CD4-positive, alpha-beta T cell treated with Interleukin-12 subunit alpha and Interleukin-12 subunit beta, for 1 hour (primary cell): ENCODE results near the gene OR7A10.

Experiments used
- DNase-seq: peaks from one replicate; pipeline ENCODE4 v3.0.0-alpha.2; 2020

The OR7A10 gene

DNA sequence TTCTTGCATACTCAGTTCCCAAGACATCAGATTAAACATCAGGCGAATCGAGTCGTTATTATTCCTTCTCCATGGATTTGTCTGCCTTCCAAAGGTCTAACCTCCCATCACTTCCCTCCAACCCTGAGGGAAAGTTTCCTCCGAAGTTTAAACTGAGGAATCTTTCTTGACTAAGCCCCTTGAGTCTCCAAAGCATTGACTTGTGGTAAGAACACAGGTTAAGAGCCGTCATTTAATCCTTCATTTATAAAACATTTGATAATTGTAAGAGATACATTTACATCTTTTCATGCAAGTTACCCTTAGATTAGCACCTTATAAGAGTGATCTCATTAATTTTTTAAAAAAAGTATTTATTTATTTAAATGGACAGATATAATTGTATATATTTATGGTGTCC, at the start of gene OR7A10:
TSS of gene OR7A10 (minus strand) at position 101 of the 400 bp plus-strand sequence. CDS start 7,045 bp downstream, outside the sequence.
- no peak for DNase-seq

DNA sequence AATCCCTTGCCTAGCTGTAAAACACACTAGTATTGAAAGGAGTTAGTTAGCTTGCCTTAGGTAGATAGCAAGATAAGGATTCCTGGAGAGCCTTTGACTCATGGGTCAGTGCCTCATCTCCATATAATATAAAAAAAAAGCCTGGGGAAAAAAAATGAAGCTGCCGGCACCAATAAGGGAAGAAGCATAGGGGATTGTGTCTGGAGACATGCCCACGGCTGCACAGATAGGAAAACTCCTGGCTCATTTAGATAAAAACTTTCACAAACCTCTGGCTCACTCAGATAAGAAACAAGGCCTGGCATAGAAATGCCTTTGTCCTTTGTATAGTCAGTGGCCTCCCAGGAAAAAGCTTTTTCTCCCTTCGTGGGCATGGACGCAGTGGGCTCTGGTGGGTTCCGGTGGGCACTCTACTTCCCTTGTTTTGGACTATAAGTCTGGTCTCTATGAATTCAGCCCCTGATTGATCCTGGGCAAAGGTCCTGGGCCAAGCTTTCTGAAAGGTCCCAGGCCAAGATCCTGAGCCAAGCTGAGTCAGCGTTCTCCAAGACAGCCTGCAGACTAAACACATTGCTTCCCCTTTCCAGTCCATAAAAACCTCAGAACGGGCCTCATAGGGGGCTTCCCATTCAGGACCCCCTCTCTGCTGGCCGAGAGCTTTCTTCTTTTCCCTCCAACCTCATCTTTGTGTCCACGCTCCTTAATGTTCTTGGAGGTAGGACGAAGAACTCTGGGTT, 42.1 kb upstream of the OR7A10 start:
- DNase-seq = no peak

DNA sequence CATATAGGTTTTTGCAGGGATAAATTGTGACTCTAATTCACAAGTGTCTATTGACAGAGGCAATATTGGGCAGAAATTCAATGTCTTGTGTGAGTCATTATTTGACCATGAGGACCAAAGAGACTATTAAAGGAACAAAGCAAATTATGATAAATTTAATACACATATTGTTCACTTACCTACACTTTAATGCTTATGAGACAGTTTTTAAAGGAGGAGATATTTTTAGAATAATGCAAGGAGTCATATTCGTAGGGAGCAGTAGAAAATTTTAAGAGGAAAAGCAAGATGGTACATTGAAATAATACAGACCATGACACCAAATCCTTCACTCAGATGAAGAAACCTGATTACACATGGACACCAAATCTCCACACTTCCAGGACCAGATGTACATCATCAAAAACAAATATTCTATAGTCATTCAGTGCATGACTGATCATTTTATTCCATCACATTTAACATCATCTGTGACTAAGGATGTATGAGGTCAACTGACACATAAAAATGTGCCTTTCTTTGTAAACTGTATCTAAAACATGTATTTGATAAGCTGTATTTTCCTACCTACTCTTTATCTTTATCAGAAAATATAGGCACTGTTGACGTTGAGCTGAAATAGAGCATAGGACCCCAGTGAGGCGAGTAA, 41.4 kb upstream of the OR7A10 start:
- DNase-seq = no peak

DNA sequence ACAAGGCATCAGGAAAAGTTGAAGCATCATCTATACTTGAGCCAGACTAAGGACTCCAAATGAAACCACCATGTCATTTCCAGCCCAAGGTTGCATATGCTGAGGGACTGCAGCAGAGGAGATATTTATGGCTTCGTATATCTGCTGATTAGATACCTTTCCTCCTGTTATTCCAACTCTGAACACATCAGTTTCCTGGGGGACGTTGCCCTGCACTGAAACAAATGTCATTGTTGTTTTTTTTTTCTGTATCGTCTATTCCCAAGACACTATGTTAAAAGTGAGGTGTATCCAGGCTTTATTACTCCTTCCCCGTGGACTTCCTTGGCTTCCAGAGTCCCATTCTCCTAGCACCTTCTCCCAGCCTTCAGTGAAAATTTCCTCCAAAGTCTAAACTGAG, 37.3 kb upstream of the OR7A10 start, which contains the start of gene OR7A17:
TSS of gene OR7A17 (minus strand) at position 101 of the 400 bp plus-strand sequence. CDS start 4,777 bp downstream, outside the sequence.
- DNase-seq = no peak

DNA sequence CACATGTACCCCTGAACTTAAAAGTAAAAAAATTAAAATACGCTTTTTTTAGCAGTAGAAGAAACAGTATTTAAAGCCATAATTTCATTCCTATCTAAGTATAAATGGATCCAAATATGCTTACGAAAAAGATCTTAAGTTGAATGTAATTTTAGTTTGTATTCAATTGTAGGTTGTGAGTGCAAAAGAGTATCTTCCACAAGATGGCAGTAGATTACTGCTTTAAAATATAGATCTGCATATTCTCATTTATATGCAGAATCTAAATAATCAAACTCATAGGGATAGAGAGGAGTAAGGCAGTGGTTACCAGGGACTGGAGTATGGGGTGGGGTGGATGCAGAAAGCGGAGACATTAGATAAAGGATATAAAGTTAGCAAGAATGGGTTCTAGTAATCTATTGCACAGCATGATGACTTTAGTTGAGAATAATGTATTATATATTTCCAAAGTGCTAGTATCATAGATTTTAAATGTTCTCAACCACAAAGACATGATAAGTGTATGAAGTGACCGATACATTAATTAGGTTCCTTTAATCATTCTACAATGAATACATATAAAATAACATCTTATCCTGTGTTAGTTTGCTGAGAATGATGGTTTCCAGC, 23.0 kb upstream of the OR7A10 start:
- DNase-seq = no peak

DNA sequence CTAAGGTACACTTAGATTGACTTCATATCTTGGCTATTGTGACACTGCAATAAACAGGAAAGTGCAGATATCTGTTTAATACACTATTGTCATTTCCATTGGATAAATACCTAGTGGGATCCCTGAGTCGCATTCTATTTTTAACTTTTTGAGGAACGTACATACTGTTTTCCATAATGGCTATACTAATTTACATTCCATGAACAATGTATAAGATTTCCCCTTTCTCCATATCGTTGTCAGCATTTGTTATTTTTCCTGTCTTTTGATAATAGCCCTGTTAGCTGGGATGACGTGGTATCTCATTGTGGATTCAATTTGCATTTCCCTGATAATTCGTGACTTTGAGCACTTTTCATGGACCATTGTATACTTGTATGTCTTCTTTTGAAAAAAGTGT, 19.8 kb upstream of the OR7A10 start:
- no peak for DNase-seq

DNA sequence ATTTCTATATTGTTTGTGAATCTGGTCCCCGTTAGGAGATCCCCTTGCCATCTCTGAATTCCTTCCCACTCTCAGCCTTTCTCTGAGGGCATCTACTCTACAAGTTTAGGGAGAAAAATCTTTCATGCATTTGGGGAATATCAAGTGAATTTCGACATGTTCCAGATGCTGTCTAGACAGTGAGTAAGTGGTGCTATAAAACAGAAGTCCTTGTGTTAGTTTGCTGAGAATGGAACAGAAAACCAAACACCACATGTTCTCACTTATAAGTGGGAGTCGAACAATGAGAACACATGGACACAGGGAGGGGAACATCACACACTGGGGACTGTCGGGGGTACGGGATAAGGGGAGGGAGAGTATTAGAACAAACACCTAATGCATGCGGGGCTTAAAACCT, 5.1 kb downstream of the OR7A10 start:
- DNase-seq = no peak

DNA sequence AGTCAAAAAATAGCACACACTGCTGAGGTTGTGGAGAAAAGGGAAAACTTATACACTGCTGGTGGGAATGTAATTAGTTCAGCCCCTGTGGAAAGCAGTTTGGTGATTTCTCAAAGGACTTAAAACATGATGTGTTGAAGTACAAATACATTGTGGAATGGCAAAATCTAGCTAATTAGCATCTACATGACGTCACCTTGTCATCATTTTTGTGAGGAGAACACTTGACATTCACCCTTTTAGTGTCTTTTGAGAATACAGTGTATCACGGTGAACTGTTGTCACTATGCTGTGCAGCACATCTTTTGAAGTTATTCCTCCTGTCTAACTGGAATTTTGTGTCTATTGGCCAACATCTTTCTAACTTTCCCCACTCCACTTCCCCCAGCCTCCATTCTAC, 5.6 kb downstream of the OR7A10 start:
- DNase-seq = no peak

DNA sequence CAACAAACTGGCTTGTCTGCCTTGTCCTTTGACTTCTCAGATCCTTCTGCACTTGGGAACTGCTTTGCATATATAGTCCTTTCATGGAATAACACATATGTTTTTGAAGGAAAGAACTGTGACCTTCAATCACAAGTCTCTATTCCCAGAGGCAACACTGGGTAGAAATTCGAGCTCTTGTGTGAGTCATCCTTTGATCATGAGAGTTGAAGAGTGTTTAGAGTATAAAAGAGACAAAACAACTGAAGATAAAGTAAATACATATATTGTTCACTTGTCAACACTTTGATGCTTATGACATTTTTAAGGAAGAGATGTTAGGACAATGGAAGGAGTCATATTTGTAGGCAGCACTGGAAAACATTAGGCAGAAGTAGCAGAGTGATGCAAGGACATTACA, 8.5 kb downstream of the OR7A10 start:
- DNase-seq = no peak

DNA sequence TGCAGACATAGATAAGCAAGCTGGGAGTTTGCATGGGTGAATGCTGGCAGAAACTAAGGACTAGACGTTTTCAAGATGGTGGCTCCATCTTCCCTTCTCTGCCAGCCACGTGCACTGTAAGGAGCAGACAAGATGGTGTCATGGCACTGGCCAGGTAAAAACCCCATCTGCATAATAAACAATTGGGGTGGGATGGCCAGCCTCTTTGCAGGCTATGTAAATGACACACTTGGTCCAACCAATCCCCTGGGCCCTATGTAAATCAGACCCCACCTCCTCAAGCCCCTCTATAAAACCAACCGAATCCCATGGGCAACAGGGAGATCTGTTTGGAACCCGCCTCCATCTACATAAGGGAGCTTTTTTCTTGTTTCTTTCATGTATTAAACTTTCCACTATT, 11.3 kb downstream of the OR7A10 start:
- no peak for DNase-seq

DNA sequence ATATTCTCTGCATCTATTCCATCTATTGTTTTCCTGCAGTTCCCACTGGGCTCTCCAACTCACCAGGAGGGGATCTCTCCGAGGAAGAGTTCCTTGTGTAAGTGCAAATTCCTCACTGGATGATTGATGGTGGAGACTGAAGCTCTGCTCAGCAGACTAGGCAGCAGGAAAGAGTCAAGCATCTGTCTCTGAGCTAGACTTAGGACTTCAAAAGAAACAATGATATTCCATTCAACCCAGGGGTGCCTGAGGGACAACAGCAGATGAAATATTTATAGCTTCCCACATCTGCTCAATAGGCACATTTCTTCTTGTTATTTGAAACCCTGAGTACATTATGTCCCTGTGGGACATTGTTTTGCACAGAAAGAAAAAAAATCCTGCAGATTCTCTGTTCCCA, 13.7 kb downstream of the OR7A10 start, which contains the start of the genes OR7A5 and OR7C1:
TSS of gene OR7A5 (minus strand) at position 175 of the 400 bp plus-strand sequence. CDS start 6,944 bp downstream, outside the sequence.
TSS of gene OR7C1 (minus strand) at position 175 of the 400 bp plus-strand sequence. CDS start 35,049 bp downstream, outside the sequence.
- no peak for DNase-seq

DNA sequence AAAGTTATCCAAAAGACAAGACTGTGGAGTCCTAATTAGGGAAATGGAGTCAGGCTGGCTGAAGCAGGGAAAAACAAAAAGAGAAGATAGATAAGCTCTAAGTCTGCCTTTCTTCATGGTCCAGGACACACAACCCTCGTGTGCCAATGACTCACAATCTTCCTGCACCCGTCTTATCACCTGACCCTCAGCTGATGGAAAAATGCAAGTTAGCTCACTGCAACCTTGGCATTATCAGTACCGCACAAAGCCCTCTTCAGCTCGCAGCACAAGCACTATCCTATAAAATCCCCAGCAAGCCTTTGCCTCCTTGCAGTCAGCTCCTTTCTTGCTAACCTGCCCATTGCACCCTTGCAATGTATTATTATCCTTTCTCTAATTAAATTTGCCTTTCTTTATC, 18.0 kb downstream of the OR7A10 start:
- DNase-seq = no peak

DNA sequence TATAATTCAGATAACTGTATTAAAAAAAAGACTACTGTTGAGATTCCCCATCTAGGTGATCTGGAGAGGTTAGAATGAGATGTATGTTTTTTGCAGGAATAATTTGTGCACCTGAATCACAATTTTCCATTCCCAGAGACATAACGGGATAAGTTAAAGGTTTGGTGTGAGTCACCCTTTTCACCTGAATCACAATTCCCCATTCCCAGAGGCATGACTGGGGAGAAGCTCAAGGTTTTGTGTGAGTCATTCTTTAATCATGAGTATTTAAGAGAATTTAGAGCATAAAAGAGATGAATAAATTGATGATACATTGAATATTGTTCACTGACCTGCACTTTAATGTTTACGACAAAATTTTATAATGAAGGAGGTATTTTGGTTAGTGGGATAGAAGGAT, 22.7 kb downstream of the OR7A10 start:
- no peak for DNase-seq

DNA sequence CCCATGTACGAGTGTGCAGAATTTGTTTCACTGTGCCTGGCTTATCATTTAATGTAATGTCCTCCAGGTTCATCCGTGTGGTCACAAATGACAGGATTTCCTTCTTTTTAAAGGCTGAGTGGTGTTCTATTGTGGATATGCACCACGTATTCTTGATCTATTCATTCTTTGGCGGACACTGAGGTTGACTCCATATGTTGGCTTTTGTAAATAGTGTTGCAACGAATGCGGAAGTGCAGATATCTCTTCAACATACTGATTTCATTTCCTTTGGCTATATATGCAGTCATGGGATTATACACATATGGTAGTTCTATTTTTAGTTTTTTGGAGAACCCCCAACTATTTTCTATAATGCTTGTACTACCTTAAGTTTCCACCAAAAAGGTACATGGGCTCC, 26.8 kb downstream of the OR7A10 start:
- DNase-seq = no peak

DNA sequence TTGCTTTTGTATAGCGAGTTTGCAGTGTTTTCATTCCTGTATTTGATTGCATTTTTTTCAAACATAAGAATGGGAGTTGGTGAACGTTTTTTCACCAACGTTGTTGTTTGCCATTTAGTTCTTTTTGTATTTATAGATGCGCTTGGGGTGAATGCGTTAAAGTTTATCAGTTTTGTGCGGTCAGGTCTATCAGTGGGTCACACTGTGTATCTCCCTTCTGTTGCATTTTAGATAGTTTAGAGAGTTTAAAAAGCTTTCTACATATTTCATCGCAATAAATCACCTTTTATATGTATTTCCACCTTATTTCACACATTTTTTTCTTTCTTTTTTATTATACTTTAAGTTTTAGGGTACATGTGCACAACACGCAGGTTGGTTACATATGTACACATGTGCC, 30.1 kb downstream of the OR7A10 start:
- DNase-seq = no peak

DNA sequence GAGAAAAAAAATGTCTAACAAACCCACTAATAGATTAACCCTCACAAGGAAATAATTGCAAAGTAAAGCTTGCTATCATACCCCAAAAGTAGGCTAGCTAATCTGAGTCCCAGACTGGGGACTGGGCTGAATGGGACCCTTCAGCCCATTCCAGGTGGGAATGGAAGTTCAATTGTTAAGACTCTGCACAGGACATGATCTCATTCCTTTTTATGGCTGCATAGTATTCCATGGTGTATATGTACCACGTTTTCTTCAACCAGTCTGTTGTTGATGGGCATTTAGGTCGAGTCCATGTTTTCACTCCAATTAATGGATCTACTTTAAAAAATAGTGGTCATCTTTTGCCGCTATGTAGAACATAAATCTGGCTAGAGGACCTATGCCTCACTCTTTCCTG, 31.7 kb downstream of the OR7A10 start:
- DNase-seq = no peak

DNA sequence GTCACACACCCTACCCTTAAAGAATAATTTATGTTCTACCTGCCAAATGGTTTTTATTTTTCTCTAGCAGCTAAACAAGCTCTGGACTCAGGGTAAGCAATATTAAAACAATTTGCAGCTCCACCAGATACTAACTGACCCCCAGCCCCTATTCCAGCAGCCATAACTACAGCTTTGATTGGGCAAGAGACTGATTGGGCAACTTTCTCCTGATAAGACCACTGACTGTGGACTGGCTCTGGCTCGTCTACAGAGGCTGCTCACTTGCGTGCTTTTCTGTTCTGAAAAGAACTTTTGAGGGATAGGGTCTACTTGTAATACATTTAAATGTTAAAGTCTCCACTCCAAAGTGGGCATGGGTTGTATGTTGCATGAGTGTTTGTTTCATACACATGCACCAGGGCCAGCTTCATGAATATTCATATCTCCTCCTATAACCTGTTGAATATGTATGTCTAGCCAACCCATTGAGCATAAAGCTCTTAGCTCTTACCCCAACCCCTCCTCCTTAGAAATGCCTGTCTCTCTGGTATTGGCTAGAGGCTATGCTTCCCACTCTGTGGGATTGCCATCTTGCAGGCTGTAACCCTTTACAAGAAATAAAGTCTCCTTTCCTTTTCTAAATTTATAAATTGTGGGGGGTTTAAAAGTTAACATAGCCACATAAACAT, 33.6 kb downstream of the OR7A10 start:
- no peak for DNase-seq

DNA sequence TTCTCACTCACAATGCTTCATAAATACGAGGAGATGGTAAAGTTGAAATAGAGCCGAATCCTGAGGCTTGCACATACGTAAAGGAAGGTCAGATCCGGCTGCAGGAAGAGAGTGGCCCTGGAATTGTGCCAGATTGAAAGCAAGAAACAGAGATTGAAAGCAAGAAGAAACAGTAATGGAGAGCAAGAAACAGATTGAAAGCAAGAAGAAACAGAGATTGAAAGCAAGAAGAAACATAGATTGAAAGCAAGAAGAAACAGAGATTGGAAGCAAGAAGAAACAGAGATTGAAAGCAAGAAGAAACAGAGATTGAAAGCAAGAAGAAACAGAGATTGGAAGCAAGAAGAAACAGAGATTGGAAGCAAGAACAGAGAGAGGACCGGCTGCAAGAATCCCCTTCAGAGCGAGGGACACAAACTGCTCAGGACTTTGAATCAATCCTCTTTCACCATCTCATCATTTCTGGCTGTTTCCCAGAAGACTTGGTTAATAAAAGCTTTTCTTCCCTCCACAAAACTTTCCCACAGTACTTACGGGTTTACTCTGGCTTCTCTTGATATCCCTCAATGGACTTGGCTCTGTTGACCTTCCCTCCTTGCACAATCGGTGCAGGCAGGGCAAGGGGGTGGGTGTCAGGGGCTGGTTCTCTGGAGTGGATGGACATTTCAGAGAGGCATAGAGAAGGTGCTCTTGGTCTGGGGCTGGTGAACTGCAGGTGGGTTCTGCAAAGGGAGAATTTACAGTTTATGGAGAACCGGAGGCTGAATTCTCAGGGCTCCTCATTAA, 39.3 kb downstream of the OR7A10 start:
- no peak for DNase-seq

DNA sequence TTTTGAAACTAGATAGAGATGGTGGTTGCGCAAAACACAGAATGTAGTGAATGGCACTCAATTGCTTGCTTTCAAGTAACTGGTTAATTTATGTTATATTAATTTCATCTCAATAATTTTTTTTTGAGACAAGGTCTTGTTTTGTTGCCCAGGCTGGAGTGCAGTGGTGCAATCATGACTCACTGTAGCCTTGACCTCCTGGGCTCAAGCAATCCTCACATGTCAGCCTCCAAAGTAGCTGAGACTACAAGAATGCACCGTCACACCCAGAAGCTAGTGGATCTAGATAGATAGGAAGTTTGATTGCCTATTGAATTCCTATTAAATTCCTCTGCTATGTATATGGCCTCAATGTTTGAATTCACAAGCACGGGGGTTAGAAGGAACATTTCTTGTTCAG, 44.0 kb downstream of the OR7A10 start:
- no peak for DNase-seq

DNA sequence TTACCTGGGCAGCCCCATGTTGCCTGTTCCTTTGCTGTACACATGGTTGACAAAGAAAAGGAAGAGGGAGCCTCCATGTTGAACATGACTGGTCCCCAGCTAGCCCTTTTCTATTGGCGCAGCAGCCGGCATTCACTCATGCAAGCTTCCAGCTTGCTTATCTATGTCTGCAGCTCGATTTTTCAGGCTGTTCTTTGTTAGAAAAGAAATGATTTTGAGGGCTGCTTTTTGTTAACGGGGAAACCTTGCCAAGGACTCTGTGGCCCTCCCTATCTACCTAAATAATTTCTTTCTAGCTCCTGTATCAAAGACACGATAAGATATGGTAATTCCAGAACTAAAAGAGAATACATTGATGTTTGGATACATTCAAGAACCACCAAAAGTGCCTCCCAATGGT, 50.0 kb downstream of the OR7A10 start:
- DNase-seq = no peak

DNA sequence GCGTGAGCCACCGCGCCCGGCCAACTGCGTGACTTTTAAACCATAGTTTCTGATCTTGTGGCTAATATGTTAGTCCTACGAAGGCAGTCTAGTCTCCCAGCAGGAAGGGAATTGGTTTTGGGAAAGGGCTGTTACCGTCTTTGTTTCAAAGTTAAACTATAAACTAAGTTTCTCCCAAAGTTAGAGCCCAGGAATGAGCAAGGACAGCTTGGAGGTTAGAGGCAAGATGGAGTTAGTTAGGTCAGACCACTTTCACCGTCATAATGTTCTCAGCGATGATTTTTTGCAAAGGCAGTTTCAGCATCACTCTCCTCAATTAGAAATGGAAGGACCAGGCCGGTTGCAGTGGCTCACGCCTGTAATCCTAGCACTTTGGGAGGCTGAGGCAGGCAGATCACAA, 52.7 kb downstream of the OR7A10 start:
- no peak for DNase-seq

DNA sequence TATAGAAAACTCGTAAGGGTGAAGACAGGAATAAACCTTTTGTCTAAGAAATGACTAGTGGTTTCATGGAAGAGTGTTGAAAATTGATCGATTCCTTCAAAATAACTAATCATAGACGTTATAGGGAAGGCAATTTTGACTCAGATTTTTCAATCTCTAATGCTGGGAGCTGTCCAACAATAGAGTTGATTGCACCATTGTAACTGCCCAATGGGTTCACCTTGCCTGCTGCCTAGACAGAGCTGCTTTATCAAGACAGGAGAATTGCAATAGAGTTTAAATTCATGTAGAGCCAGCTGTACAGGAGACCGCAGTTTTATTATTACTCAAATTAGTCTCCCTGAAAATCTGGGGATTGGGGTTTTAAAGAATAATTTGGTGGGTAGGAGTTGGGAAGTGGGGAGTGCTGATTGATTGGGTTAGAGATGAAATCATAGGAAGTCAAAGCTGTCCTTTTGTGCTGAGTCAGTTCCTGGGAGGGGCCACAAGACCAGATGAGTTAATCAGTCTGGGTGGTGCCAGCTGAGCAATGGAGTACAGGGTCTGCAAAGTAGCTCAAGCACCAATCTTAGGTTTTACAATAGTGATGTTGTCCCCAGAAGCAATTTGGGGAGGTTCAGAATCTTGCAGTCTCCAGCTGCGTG, 53.5 kb downstream of the OR7A10 start:
- DNase-seq = no peak
